HG03095 (cell line): Measurements from ENCODE around the gene IRF1.
"Not testable (repeated sequence)": the region's sequence is repeated elsewhere in the genome, so short reads cannot be mapped to it uniquely, and the experiment has no call there.

Experiments used
- ATAC-seq: cut with Tn5 transposase; IDR thresholded peaks from one replicate; pipeline ENCODE4 v1.9.1; 2021; ENCODE audit warnings: moderate library complexity; ENCODE audit not compliant: unreplicated experiment

IRF1 gene

GRCh38 chr5:132487841-132488555 lies 2.6 kb downstream of the IRF1 start:
- no peak for ATAC-seq

- ATAC-seq, result no peak
Measured at GRCh38 chr5:132487095-132487428, 3.5 kb downstream of the IRF1 start.

GRCh38 chr5:132486318-132487094 lies 4.1 kb downstream of the IRF1 start:
- no peak for ATAC-seq

- no peak for ATAC-seq
Measured at GRCh38 chr5:132485641-132486317, 4.8 kb downstream of the IRF1 start.

- not testable (repeated sequence) for ATAC-seq
Measured at GRCh38 chr5:132484876-132485640, 5.5 kb downstream of the IRF1 start.

- no peak for ATAC-seq
Measured at GRCh38 chr5:132484391-132484725, 6.2 kb downstream of the IRF1 start.

GRCh38 chr5:132483661-132484390 lies 6.7 kb downstream of the IRF1 start:
- ATAC-seq, result no peak

- no peak for ATAC-seq
Measured at GRCh38 chr5:132483101-132483500, 7.5 kb downstream of the IRF1 start.

- no peak for ATAC-seq
Measured at GRCh38 chr5:132481596-132482211, 8.9 kb downstream of the IRF1 start.

GRCh38 chr5:132480893-132481595 lies 9.5 kb downstream of the IRF1 start:
- ATAC-seq, result no peak

- no peak for ATAC-seq
Measured at GRCh38 chr5:132480546-132480892, 10.1 kb downstream of the IRF1 start.

- ATAC-seq, result no peak
Measured at GRCh38 chr5:132480042-132480441, 10.5 kb downstream of the IRF1 start.

- ATAC-seq, result peak; percentile 41
Measured at GRCh38 chr5:132479111-132479951, 11.2 kb downstream of the IRF1 start.

GRCh38 chr5:132478366-132478871 lies 12.2 kb downstream of the IRF1 start:
- no peak for ATAC-seq

GRCh38 chr5:132477784-132478365 lies 12.7 kb downstream of the IRF1 start:
- ATAC-seq, result no peak

GRCh38 chr5:132476876-132477781 lies 13.4 kb downstream of the IRF1 start:
- ATAC-seq, result no peak
